WI38 (cell line): ENCODE data around the gene MACF1.

Source experiments
- H3K4me3 ChIP-seq: 2 replicates; pipeline ENCODE4 v1.5.1; 2011; ENCODE audit warnings: low read depth, mild to moderate bottlenecking, control low read depth, low read length
- CTCF ChIP-seq: IDR thresholded peaks from 2 replicates; pipeline ENCODE4 v1.5.1; 2012; ENCODE audit warnings: low read depth, mild to moderate bottlenecking, control low read depth, low read length

The MACF1 gene

GRCh38 chr1:39359028-39359570 lies 154.6 kb downstream of the MACF1 start:
- H3K4me3 ChIP-seq, result no peak overlapping the region
- TF ChIP-seq CTCF, result no peak

DNA sequence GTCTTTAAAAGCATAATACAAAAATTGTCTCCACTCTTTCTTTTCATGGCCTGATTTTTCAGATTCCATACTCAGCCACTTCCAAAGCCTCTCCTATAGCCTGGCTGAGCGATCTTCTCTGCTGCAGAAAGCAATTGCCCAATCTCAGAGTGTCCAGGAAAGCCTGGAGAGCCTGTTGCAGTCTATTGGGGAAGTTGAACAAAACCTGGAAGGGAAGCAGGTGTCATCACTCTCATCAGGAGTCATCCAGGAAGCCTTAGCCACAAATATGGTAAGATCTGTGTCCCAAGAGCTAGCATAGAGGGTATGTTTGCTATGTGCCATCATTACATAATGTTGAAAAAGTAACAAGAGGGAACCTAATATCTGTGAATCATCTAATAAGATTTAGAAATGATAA lies 156.2 kb downstream of the MACF1 start:
- TF ChIP-seq CTCF, result no peak
- H3K4me3 ChIP-seq, result no peak overlapping the region

DNA sequence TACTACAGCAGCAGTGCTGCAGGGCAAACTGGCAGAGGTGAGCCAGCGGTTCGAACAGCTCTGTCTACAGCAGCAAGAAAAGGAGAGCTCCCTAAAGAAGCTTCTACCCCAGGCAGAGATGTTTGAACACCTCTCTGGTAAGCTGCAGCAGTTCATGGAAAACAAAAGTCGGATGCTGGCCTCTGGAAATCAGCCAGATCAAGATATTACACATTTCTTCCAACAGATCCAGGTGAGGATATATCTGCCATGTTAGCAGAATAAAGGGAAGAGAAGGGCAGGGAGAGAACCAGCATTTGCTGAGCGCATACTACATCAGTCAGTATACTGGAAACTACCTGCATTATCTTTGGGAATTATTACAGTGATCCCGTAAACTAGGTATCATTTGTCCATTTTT lies 157.0 kb downstream of the MACF1 start:
- TF ChIP-seq CTCF, result no peak
- no peak overlapping the region for H3K4me3 ChIP-seq

DNA sequence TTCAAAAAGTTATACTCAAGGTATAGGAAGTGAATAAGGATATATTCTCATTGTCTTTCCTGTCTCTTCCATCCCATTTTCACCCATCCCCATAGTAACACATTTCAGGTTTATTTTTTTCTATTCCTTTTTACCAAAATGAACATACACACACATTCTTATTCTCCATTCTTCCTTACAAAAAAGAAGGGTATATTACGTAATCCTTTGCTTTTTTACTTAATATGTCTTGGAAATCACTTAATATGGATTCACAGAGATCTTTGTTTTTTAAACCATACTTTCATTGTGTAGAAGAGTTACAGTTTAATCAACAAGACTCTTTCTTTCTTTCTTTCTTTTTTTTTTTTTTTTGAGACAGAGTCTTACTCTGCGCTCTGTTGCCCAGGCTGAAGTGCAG lies 158.8 kb downstream of the MACF1 start:
- TF ChIP-seq CTCF, result no peak
- no peak overlapping the region for H3K4me3 ChIP-seq

- no peak for TF ChIP-seq CTCF
- no peak overlapping the region for H3K4me3 ChIP-seq
Measured at GRCh38 chr1:39368045-39368444, 163.6 kb downstream of the MACF1 start.

DNA sequence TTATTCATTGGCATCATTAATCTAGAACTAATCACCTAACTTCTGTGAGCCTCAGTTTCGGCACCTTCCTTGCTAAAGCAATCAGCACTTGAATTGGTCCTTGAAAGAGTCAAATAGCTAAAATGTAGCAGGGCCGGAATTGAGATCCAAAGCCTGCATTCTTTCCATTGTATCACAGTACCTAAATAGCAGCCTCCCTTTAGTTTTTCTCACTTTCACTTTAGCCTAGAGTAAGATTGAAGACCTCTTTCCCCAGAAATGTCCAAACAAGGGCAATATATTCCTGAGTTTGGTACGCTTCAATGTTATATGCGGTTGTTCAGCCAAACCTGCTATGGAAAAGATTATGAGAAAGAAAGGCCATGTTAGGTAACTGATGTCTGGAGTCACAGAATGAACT lies 165.1 kb downstream of the MACF1 start:
- TF ChIP-seq CTCF, result no peak
- H3K4me3 ChIP-seq, result no peak overlapping the region

DNA sequence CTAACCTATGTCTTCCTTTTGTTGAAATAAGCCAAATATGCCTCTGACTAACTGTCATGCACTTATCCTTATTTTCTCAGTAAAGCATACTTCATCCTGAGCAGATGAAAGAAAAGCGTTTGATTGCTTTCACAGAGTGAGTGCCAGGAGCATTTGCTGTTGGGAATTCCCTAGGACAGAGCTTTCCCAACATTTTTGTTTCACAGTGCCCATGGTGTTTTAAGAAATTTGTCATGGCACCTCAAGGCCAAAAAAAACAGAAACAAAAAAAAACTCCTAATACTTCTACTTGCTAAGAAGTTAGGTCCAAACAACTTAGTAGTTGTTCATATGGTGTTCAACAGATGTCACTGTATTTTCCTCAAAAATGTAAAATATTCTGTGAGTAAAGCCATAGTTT lies 166.1 kb downstream of the MACF1 start:
- TF ChIP-seq CTCF, result no peak
- no peak overlapping the region for H3K4me3 ChIP-seq
